IMR-90 (cell line): Measurements from ENCODE around the gene DHRS3. TPM values are rescaled to one million over a fixed set of nuclear protein-coding genes. Genes with fewer than 3 reads are reported as not detected.

ENCODE experiments used
- ATAC-seq: fragments of 200-7000 bp; cut with Tn5 transposase; 2 replicates; pipeline ENCODE4 v1.9.1; 2020; ENCODE audit warnings: low read depth, mild to moderate bottlenecking, moderate library complexity
- BruUV-seq: library from RNA; stranded (reverse); fragments of 400-500 nt; replicated peaks from 2 replicates; lab custom pipeline; 2021; lab: Mats Ljungman, UMichigan
- CTCF ChIA-PET: fragments of 300-600 bp; formaldehyde crosslinking; extraction: SDS; loops from one replicate; lab custom pipeline; 2021; ENCODE audit warnings: antibody characterized with exemption; lab: Yijun Ruan, JAX
- POLR2A ChIA-PET: fragments of 300-600 bp; sonication (Branson Sonifier 250); formaldehyde crosslinking; loops from one replicate; lab custom pipeline; 2022; ENCODE audit warnings: antibody characterized with exemption; ENCODE audit not compliant: unreplicated experiment; lab: Charles Lee
- DNase-seq: peaks from one replicate; pipeline ENCODE4 v3.0.0; 2013
- H2AFZ ChIP-seq: replicated peaks from 2 replicates; pipeline ENCODE3; 2013; ENCODE audit warnings: low read length, mild to moderate bottlenecking; ENCODE audit not compliant: poor library complexity
- H2AK5ac ChIP-seq: 2 replicates; pipeline ENCODE4 v1.6.1; 2013; ENCODE audit warnings: low read depth, low read length, inconsistent platforms
- H2AK9ac ChIP-seq: replicated peaks from 2 replicates; pipeline ENCODE3; 2013; ENCODE audit warnings: mild to moderate bottlenecking, low read depth, low read length, moderate library complexity; ENCODE audit not compliant: poor library complexity
- H2BK120ac ChIP-seq: 2 replicates; pipeline ENCODE4 v1.6.1; 2013; ENCODE audit warnings: low read depth, low read length, inconsistent platforms
- H2BK15ac ChIP-seq: 3 replicates; pipeline ENCODE4 v1.6.1; 2013; ENCODE audit warnings: low read depth, low read length, inconsistent platforms
- H2BK20ac ChIP-seq: 2 replicates; pipeline ENCODE4 v1.6.1; 2013; ENCODE audit warnings: low read depth, mild to moderate bottlenecking, inconsistent platforms, low read length, moderate library complexity
- H2BK5ac ChIP-seq: 2 replicates; pipeline ENCODE4 v1.6.1; 2013; ENCODE audit warnings: mild to moderate bottlenecking, low read depth, low read length, inconsistent platforms; ENCODE audit not compliant: poor library complexity, severe bottlenecking
- H3K14ac ChIP-seq: replicated peaks from 2 replicates; pipeline ENCODE4 v1.6.1; 2013; ENCODE audit warnings: low read depth, low read length, inconsistent platforms
- H3K18ac ChIP-seq: 2 replicates; pipeline ENCODE4 v1.6.1; 2013; ENCODE audit warnings: low read depth, low read length, control low read depth
- H3K23ac ChIP-seq: 2 replicates; pipeline ENCODE4 v1.6.1; 2013; ENCODE audit warnings: low read depth, low read length, inconsistent platforms
- H3K27ac ChIP-seq: 2 replicates; pipeline ENCODE4 v1.5.1; 2013; ENCODE audit warnings: mild to moderate bottlenecking, control low read depth, low read length; ENCODE audit not compliant: insufficient read depth
- H3K27me3 ChIP-seq: 2 replicates; pipeline ENCODE4 v1.6.1; 2013; ENCODE audit warnings: low read length; ENCODE audit not compliant: control insufficient read depth, insufficient read depth
- H3K36me3 ChIP-seq: 2 replicates; pipeline ENCODE4 v1.6.1; 2013; ENCODE audit warnings: low read length, mixed read lengths; ENCODE audit not compliant: control insufficient read depth, insufficient read depth
- H3K4ac ChIP-seq: 2 replicates; pipeline ENCODE4 v1.6.1; 2013; ENCODE audit warnings: low read depth, low read length, inconsistent platforms
- H3K4me1 ChIP-seq: 2 replicates; pipeline ENCODE4 v1.6.1; 2013; ENCODE audit warnings: low read length, mixed read lengths; ENCODE audit not compliant: control insufficient read depth, insufficient read depth
- H3K4me2 ChIP-seq: 2 replicates; pipeline ENCODE4 v1.6.1; 2013; ENCODE audit warnings: low read depth, mild to moderate bottlenecking, control low read depth, low read length, moderate library complexity
- H3K4me3 ChIP-seq: 2 replicates; pipeline ENCODE4 v1.5.1; 2013; ENCODE audit warnings: low read depth, mild to moderate bottlenecking, control low read depth, low read length, moderate library complexity; ENCODE audit not compliant: insufficient read depth
- H3K56ac ChIP-seq: 2 replicates; pipeline ENCODE4 v1.6.1; 2013; ENCODE audit warnings: low read length, inconsistent platforms; ENCODE audit not compliant: insufficient read depth; ENCODE audit errors: extremely low read depth
- H3K79me1 ChIP-seq, 2 experiments: 2 replicates each; pipeline ENCODE4 v1.6.1; 2013; ENCODE audit warnings: low read length in 2 of 2, inconsistent platforms in 1 of 2, low read depth in 1 of 2
- H3K9ac ChIP-seq: 2 replicates; pipeline ENCODE4 v1.6.1; 2013; ENCODE audit warnings: low read depth, low read length, control low read depth
- H3K9me1 ChIP-seq: 2 replicates; pipeline ENCODE4 v1.6.1; 2013; ENCODE audit warnings: low read length, inconsistent platforms; ENCODE audit not compliant: insufficient read depth
- H3K9me3 ChIP-seq: 2 replicates; pipeline ENCODE4 v1.6.1; 2013; ENCODE audit warnings: low read length; ENCODE audit not compliant: control insufficient read depth, insufficient read depth
- H4K20me1 ChIP-seq: 2 replicates; pipeline ENCODE4 v1.6.1; 2013; ENCODE audit warnings: low read length, inconsistent platforms; ENCODE audit not compliant: insufficient read depth
- H4K5ac ChIP-seq: 2 replicates; pipeline ENCODE4 v1.6.1; 2013; ENCODE audit warnings: mild to moderate bottlenecking, low read depth, low read length, control low read depth
- H4K8ac ChIP-seq, 2 experiments: 2 replicates each; pipeline ENCODE4 v1.6.1; 2013; ENCODE audit warnings: low read depth in 2 of 2, low read length in 2 of 2, control low read depth in 1 of 2, inconsistent platforms in 1 of 2
- H4K91ac ChIP-seq: 2 replicates; pipeline ENCODE4 v1.6.1; 2013; ENCODE audit warnings: low read depth, low read length, inconsistent platforms; ENCODE audit not compliant: insufficient read depth
- BHLHE40 ChIP-seq: fragments of 150-350 bp; IDR thresholded peaks from 2 replicates; pipeline ENCODE4 v1.6.1; 2016; ENCODE audit warnings: mild to moderate bottlenecking, low read depth, low read length
- CEBPB ChIP-seq: IDR thresholded peaks from 2 replicates; pipeline ENCODE4 v1.6.1; 2012; ENCODE audit warnings: low read depth, low read length, improper control_type of control experiment
- CHD1 ChIP-seq: IDR thresholded peaks from 2 replicates; pipeline ENCODE4 v1.6.1; 2012; ENCODE audit warnings: low read depth, low read length, improper control_type of control experiment
- FOS ChIP-seq: fragments of 150-350 bp; IDR thresholded peaks from 2 replicates; pipeline ENCODE4 v1.6.1; 2016; ENCODE audit warnings: low read depth, low read length
- MAFK ChIP-seq: IDR thresholded peaks from 2 replicates; pipeline ENCODE4 v1.6.1; 2012; ENCODE audit warnings: low read depth, low read length, improper control_type of control experiment
- MAZ ChIP-seq: IDR thresholded peaks from 2 replicates; pipeline ENCODE4 v1.6.1; 2012; ENCODE audit warnings: low read depth, mild to moderate bottlenecking, low read length, improper control_type of control experiment, moderate library complexity, borderline replicate concordance
- MXI1 ChIP-seq: IDR thresholded peaks from 2 replicates; pipeline ENCODE4 v1.6.1; 2012; ENCODE audit warnings: low read depth, mild to moderate bottlenecking, low read length, moderate library complexity, borderline replicate concordance
- NFE2L2 ChIP-seq: fragments of 150-350 bp; IDR thresholded peaks from 2 replicates; pipeline ENCODE4 v1.6.1; 2016; ENCODE audit warnings: low read depth, mild to moderate bottlenecking, low read length
- POLR2A ChIP-seq: IDR thresholded peaks from 2 replicates; pipeline ENCODE4 v1.6.1; 2012; ENCODE audit warnings: mild to moderate bottlenecking, low read depth, low read length
- RAD21 ChIP-seq: IDR thresholded peaks from 2 replicates; pipeline ENCODE4 v1.6.1; 2012; ENCODE audit warnings: low read length, improper control_type of control experiment
- RCOR1 ChIP-seq: IDR thresholded peaks from 2 replicates; pipeline ENCODE4 v1.6.1; 2012; ENCODE audit warnings: mild to moderate bottlenecking, low read length, improper control_type of control experiment; ENCODE audit not compliant: insufficient replicate concordance
- RFX5 ChIP-seq: IDR thresholded peaks from 2 replicates; pipeline ENCODE4 v1.8.0; 2012; ENCODE audit warnings: low read depth, mild to moderate bottlenecking, low read length, moderate library complexity
- SMC3 ChIP-seq: fragments of 150-350 bp; IDR thresholded peaks from 2 replicates; pipeline ENCODE4 v1.6.1; 2016; ENCODE audit warnings: low read depth, mild to moderate bottlenecking, antibody characterized with exemption, low read length, moderate library complexity
- WGBS, 2 experiments: methylation state at CpG; one replicate each; pipeline versions ENCODE4 v1.1.5 to v1.1.7; 2013; ENCODE audit warnings: missing lambda C conversion rate in 2 of 2; ENCODE audit not compliant: insufficient read length in 1 of 2; ENCODE audit errors: extremely low coverage in 2 of 2; 5-methylcytosine and 5-hydroxymethylcytosine counted together
- dilution Hi-C: fragments of 300-500 bp; cut with HindIII; formaldehyde crosslinking; loops from one replicate; pipeline ENCODE4 v1.14.3; 2018; ENCODE audit warnings: low sequenced_read_pairs; ENCODE audit not compliant: unreplicated experiment
- in situ Hi-C: fragments of 300-500 bp; cut with MboI; formaldehyde crosslinking; loops from 3 replicates; pipeline ENCODE4 v1.14.3; 2019; ENCODE audit warnings: low sequenced_read_pairs, inconsistent platforms, mixed read lengths
- intact Hi-C: fragments of 100-400 bp; cut with micrococcal nuclease; formaldehyde crosslinking; loops from 2 replicates; pipeline ENCODE4 v1.10.0; 2022
- polyA plus RNA-seq, 3 experiments: library from polyadenylated mRNA; depleted of rRNA; stranded (reverse); fragments of >200 nt; gene quantifications; 2 replicates each; pipeline ENCODE4 v1.2.3, GENCODE V29; 2012; ENCODE audit warnings: low replicate concordance in 1 of 3
- total RNA-seq: library from RNA; depleted of rRNA; stranded (reverse); fragments of >200 nt; gene quantifications from 2 replicates; pipeline ENCODE4 v1.2.3, GENCODE V29; 2012
- TF ChIP-seq, protein P1 (sequence below): fragments of 150-350 bp; IDR thresholded peaks from 2 replicates; pipeline ENCODE4 v1.6.1; 2016; ENCODE audit warnings: low read depth, mild to moderate bottlenecking, low read length, moderate library complexity, borderline replicate concordance
- TF ChIP-seq, protein P2 (sequence below): conservative IDR thresholded peaks from 2 replicates; pipeline ENCODE4 v1.5.1; 2012; ENCODE audit warnings: mild to moderate bottlenecking, low read depth, low read length, improper control_type of control experiment
- TF ChIP-seq, protein P3 (sequence below): fragments of 150-350 bp; IDR thresholded peaks from 2 replicates; pipeline ENCODE4 v1.6.1; 2017; ENCODE audit warnings: mild to moderate bottlenecking, antibody characterized with exemption, low read length, low read depth

DHRS3 gene
- total and polyA plus RNA-seq, 2 of the 4 experiments (the other 2 are of a cell fraction): 11.2 to 14.5 TPM

DNA sequence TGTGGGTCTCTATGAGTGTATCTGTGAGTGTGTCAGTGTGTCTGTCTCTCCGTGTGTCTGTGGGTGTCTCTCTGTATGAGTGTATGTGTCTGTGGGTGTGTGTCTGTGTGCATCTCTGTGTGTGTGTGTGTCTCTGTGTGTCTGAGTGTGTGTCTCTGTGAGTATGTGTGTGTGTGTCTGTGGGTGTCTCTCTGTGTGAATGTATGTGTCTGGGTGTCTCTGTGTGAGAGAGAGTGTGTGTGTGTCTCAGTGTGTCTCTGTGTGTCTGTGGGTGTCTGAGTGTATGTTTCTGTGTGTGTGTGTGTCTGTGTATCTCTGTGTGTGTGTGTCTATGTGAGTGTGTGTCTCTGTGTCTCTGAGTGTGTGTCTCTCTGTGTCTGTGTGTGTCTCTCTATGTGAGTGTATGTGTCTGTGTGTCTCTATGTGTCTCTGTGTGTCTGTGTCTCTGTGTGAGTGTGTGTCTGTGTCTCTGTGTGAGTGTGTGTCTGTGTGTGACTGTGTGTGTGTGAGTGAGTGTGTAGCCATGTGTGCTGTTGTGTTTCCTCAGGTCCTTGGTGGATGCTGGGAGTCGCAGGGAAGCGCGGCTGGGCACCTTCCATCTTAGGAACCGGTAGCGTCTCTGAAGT is 33.0 kb downstream of the DHRS3 start:
- Histone ChIP-seq H3K14ac (peak overlapping the region; percentile 71; the same call in 1 of the 2 replicates), H2BK20ac (no peak overlapping the region), H4K20me1 (0 out of 2 replicates have a peak, but pooled peaks cover 5% of the 10 kb centered on the region), H4K5ac (no peak overlapping the region), H3K4ac (peak overlapping the region; percentile 61), H3K27me3 (no peaks in the 10 kb centered on the region), H2BK15ac (no peak overlapping the region; the same call in 2 of the 3 replicates), H3K9ac (no peak overlapping the region), H2BK5ac (peak overlapping the region; percentile 60), H3K23ac (0 out of 2 replicates have a peak overlapping the region, but pooled peaks have one; percentile 33), H3K79me1 (peaks cover 0 to 9% of the 10 kb centered on the region in 2 experiments; a peak in 1 of 4 replicates), H2AK5ac (peak overlapping the region; percentile 78), H4K8ac (no peak overlapping the region), H3K4me1 (peaks cover 3% of the 10 kb centered on the region; the same call in 1 of the 2 replicates), H2AK9ac (peak overlapping the region; percentile 37), H3K56ac (no peak overlapping the region), H3K4me2 (no peak overlapping the region), H3K36me3 (peaks cover 10% of the 10 kb centered on the region; the same call in 1 of the 2 replicates), H3K27ac (no peak overlapping the region), H2BK120ac (no peak overlapping the region), H3K9me3 (no peaks in the 10 kb centered on the region), H3K9me1 (peaks cover 3% of the 10 kb centered on the region; the same call in 1 of the 2 replicates), H4K91ac (no peak overlapping the region), H2AFZ (no peak overlapping the region), H3K4me3 (no peak overlapping the region), H3K18ac (no peak overlapping the region)
- dilution Hi-C loops: no loop called here
- ATAC-seq (no peak), DNase-seq (no peak)
- ChIA-PET CTCF (no interaction called here), POLR2A (no interaction called here)
- no TSS peak for BruUV-seq
- intact Hi-C loops: no loop called here
- no peak for TF ChIP-seq MAFK
- no peak for TF ChIP-seq MXI1
- TF ChIP-seq SMC3: no peak
- no peak for TF ChIP-seq POLR2A
- TF ChIP-seq, protein P1, sequence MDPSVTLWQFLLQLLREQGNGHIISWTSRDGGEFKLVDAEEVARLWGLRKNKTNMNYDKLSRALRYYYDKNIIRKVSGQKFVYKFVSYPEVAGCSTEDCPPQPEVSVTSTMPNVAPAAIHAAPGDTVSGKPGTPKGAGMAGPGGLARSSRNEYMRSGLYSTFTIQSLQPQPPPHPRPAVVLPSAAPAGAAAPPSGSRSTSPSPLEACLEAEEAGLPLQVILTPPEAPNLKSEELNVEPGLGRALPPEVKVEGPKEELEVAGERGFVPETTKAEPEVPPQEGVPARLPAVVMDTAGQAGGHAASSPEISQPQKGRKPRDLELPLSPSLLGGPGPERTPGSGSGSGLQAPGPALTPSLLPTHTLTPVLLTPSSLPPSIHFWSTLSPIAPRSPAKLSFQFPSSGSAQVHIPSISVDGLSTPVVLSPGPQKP: no peak
- TF ChIP-seq, protein P2, sequence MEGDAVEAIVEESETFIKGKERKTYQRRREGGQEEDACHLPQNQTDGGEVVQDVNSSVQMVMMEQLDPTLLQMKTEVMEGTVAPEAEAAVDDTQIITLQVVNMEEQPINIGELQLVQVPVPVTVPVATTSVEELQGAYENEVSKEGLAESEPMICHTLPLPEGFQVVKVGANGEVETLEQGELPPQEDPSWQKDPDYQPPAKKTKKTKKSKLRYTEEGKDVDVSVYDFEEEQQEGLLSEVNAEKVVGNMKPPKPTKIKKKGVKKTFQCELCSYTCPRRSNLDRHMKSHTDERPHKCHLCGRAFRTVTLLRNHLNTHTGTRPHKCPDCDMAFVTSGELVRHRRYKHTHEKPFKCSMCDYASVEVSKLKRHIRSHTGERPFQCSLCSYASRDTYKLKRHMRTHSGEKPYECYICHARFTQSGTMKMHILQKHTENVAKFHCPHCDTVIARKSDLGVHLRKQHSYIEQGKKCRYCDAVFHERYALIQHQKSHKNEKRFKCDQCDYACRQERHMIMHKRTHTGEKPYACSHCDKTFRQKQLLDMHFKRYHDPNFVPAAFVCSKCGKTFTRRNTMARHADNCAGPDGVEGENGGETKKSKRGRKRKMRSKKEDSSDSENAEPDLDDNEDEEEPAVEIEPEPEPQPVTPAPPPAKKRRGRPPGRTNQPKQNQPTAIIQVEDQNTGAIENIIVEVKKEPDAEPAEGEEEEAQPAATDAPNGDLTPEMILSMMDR: no peak
- TF ChIP-seq RCOR1: no peak
- no peak for TF ChIP-seq RFX5
- TF ChIP-seq, protein P3, sequence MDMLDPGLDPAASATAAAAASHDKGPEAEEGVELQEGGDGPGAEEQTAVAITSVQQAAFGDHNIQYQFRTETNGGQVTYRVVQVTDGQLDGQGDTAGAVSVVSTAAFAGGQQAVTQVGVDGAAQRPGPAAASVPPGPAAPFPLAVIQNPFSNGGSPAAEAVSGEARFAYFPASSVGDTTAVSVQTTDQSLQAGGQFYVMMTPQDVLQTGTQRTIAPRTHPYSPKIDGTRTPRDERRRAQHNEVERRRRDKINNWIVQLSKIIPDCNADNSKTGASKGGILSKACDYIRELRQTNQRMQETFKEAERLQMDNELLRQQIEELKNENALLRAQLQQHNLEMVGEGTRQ: no peak
- TF ChIP-seq FOS: no peak
- no peak for TF ChIP-seq BHLHE40
- TF ChIP-seq RAD21: no peak
- TF ChIP-seq CHD1: no peak
- no peak for TF ChIP-seq MAZ
- TF ChIP-seq CEBPB: no peak
- TF ChIP-seq NFE2L2: no peak
- WGBS, 2 experiments: no CpG with 5 or more reads among the region's 6 CpGs
- in situ Hi-C loops: no loop called here
